ENCODE results near the gene BCAT1.
"Not testable (repeated sequence)": the region's sequence is repeated elsewhere in the genome, so short reads cannot be mapped to it uniquely, and the experiment has no call there.

Gene BCAT1

DNA sequence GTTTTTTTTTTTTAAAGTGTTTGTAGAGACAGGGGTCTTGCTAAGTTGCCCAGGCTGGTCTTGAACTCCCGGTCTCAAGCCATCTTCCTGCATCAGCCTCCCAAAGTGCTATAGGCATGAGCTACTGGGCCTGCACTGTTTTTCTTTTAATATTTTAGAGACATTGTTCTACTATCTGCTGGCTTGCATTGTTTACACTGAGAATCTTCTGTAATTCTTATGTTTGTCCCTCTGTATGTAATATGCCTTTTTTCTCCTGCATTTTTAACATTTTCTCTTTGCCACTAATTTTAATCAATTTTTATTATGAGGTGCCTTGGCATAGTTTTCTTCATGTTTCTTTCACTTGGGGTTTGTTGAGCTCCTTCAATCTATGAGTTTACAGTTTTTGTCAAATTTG is 15.4 kb upstream of the BCAT1 start:
- no peak overlapping the region for H3K4me3 ChIP-seq (ENCODE audit: low read depth, low read length)
- no peak for TF ChIP-seq CTCF (IDR thresholded peaks at IDR 0.05; ENCODE audit: borderline replicate concordance, insufficient read depth, low read depth, low read length)

DNA sequence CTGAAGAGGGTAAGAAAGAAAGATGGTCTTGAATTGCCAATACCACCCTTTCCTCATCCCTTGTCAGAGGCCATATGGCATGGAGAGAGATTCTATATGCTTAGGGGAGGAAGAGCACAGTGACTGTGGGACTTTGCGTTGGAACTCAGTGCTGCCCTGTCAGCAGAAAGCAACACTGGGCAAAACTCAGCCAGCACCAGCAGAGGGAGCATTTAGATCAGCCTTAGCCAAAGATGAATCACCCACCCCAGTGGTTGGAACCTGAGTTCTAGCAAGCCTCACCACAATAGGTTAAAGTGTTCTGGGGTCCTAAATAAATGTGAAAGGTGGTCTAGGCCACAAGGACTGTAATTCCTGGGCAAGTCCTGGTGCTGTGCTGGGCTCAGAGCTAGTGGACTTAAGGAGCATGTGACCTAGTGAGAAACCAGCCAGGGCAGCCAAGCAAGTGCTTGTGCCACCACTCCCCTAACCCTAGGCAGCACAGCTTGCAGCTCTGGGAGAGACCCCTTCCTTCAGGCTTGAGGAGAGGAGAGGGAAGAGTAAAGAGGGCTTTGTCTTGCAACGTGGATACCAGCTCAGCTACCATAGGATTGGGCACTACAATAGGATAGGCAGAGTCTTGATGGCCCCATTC is 11.4 kb upstream of the BCAT1 start:
- H3K4me3 ChIP-seq (ENCODE audit: low read depth, low read length), result no peak overlapping the region
- TF ChIP-seq CTCF (IDR thresholded peaks at IDR 0.05; ENCODE audit: borderline replicate concordance, insufficient read depth, low read depth, low read length), result peak; percentile 77

DNA sequence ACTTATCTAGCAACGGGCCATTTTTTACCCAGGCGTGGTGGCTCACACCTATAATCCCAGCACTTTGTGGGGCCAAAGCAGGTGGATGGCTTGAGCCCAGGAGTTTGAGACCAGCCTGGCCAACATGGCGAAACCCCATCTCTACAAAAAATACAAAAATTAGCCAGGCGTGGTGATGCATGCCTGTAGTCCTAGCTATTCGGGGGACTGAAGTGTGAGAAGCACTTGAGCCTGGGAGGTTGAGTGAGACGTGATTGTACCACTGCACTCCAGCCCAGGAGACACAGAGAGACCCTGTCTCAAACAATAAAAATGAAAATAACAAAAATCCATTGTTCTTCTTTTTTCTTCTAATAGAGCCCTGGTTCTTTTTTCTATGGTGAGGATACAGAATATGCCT is 7.5 kb upstream of the BCAT1 start:
- not testable (repeated sequence) for H3K4me3 ChIP-seq (ENCODE audit: low read depth, low read length)

- no peak for TF ChIP-seq CTCF (IDR thresholded peaks at IDR 0.05; ENCODE audit: borderline replicate concordance, insufficient read depth, low read depth, low read length)
- no peak overlapping the region for H3K4me3 ChIP-seq (ENCODE audit: low read depth, low read length)
Measured at GRCh38 chr12:24955853-24956252, 7.0 kb upstream of the BCAT1 start.

- TF ChIP-seq CTCF (IDR thresholded peaks at IDR 0.05; ENCODE audit: borderline replicate concordance, insufficient read depth, low read depth, low read length), result no peak
- no peak overlapping the region for H3K4me3 ChIP-seq (ENCODE audit: low read depth, low read length)
Measured at GRCh38 chr12:24955389-24955788, 6.5 kb upstream of the BCAT1 start.

DNA sequence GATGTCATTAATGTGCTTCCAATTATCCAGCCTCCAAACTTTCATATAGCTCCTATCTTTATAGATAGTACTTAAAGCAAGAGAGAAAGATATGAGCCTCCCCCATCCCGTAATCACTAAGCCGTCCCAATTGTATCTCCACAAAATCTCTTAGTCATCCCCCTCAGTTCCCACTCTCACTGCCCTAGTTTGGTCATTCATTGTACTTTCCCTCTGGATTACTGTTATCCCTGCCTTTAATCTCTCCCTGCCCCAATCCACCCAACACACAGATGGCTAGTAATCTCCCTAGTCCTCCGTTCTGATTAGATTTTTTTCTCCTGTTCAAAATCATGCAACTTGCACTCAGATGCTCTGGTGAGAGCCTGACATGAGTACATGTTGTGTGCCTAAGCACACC is 5.4 kb upstream of the BCAT1 start:
- no peak for TF ChIP-seq CTCF (IDR thresholded peaks at IDR 0.05; ENCODE audit: borderline replicate concordance, insufficient read depth, low read depth, low read length)

DNA sequence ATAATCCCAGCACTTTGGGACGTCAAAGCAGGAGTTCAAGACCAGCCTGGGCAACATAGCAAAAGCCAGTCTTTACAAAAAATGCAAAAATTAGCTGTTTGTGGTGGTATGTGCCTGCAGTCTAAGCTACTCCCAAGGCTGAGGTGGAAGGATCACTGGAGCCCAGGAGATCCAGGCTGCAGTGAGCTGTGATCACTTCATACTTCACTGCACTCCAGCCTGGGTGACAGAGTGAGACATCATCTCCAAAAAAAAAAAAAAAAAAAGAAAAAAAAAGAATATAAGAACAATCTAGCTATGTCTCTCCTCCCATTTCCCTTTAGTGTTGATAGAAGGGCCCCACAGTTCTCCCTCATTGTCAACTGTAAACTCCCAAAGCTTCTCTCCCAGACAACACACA is 3.5 kb upstream of the BCAT1 start:
- no peak overlapping the region for H3K4me3 ChIP-seq (ENCODE audit: low read depth, low read length)
- no peak for TF ChIP-seq CTCF (IDR thresholded peaks at IDR 0.05; ENCODE audit: borderline replicate concordance, insufficient read depth, low read depth, low read length)

More for the DNA sequence above, 5.4 kb upstream of the BCAT1 start:
- H3K4me3 ChIP-seq (ENCODE audit: low read depth, low read length), result no peak overlapping the region

All from GM12875 (cell line).